Thoracic aorta endothelial cell (primary cell): ENCODE results near the gene ASB14. TPM values are rescaled to one million over a fixed set of nuclear protein-coding genes. Genes with fewer than 3 reads are reported as not detected.

Experiments used
- total RNA-seq: library from RNA; depleted of rRNA; stranded (reverse); fragments of >200 nt; gene quantifications from 2 replicates; pipeline ENCODE4 v1.2.3, GENCODE V29; 2012

Gene ASB14
- total RNA-seq = not detected in 2 replicates

GRCh38 chr3:57292159-57292896 lies at the start of gene ASB14:
Gene ASB14 (minus strand): TSS chr3:57292685. CDS start chr3:57292033, 652 bp downstream.

GRCh38 chr3:57227204-57227929 lies 65.1 kb downstream of the ASB14 start, which contains the start of gene APPL1:
Gene APPL1 (plus strand): TSS chr3:57227729. CDS start chr3:57227884, 155 bp downstream.

Other genes with a start within 250 kb of the ASB14 start
- 0.07 and 0.13 TPM in 2 replicates for gene SPATA12, start 232.0 kb downstream of the ASB14 start, total RNA-seq
- 2.3 and 2.5 TPM in 2 replicates for gene IL17RD, start 127.3 kb downstream of the ASB14 start, total RNA-seq
- gene HESX1, start 92.7 kb downstream of the ASB14 start, total RNA-seq = 0.40 and 0.43 TPM in 2 replicates
- gene APPL1, start 65.0 kb downstream of the ASB14 start, total RNA-seq = 54.5 and 70.9 TPM in 2 replicates